ENCODE results near the gene IL24.

DNA sequence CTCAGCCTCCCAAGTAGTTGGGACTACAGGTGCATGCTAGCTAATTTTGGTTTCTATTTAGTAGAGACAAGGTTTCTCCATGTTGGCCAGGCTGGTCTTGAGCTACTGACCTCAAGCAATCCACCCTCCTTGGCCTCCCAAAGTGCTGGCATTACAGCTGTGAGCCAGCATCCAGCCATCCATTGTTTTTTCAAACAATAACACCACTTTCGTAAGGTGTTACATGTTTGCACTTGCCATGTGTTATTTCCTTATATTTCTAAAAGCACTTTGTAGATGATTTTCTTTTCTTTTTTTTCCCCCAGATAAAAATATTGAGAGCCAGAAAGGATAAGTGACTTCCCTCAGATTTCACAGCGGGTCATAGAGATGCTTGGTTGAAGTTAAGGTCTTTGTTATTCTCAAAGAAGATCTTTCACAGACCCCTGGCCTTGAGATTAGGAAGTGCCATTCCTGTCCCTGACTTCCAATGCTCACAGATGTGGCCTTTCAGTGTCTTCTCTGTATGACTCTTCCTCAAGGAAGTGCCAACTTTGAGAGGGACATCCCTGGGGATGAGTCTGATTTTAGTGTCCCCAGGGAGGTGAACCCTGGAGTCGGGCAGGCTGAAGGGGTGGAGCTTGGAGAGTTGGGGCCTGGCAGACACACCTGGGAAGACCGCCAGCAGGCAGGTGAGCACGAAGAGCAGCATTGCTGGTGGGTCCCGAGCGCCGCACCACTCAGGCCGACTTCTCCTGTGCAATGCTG, 42.8 kb downstream of the IL24 start:
- TF ChIP-seq EP300 (IDR thresholded peaks at IDR 0.05; ENCODE audit: borderline replicate concordance): no peak
- no peak for TF ChIP-seq EGR1 (IDR thresholded peaks at IDR 0.05)
- TF ChIP-seq NFIC (IDR thresholded peaks at IDR 0.05): no peak

Data from Ishikawa (cell line).